ENCODE data around the gene EFTUD2. TPM values are rescaled to one million over a fixed set of nuclear protein-coding genes. Genes with fewer than 3 reads are reported as not detected.

EFTUD2 gene
- total and polyA plus RNA-seq, 2 of the 13 experiments (the other 11 are each of a cell fraction or from before 2014, with no cell fraction given), result 111 to 137 TPM

DNA sequence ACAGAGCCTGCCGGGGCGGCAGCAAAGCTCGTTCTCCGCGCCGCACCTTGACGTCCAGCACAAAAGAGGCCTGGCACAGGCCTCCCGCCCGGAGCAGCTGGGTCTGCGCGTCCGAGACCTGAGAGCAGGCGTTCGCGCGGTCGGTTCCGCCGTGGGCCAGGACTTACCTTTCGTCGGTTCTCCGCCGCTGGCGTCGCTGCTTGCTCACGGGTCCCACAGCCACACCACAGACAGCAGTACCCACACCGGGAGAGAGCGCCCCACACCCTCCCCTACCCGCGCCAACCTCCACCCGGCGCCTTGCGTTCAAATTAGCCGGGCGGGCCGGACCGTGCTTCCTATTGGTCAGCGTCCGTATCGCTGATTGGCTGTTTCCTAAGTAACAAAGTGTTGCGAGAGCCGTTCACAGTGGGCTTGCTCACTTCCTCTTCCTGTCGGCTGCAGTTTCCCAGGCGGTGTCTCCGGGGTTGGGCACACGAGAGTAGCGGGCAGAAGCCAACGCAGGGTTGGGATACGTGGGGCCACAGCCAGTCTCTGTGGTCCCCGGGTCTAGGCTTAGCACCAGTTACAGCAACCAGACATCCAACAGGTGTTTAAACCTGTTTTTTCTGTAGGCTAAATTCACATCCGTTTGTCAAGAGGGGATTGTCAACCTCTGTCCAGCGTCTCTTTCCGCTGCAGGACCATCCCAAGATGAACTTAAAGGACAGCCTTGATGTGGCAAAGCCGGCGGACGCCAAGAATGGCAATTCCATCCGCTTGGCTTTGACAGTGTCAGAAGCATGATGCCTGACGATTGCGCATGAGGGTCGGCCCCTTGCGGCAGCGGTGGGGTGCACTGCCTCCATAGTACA is 48.4 kb upstream of the EFTUD2 start, which contains the start of gene KIF18B (continued):
- no peak; the same call in 1 of the 2 replicates for TF ChIP-seq ZNF12 (CRISPR knock-in tag; IDR thresholded peaks at IDR 0.05)
- TF ChIP-seq, protein P1, sequence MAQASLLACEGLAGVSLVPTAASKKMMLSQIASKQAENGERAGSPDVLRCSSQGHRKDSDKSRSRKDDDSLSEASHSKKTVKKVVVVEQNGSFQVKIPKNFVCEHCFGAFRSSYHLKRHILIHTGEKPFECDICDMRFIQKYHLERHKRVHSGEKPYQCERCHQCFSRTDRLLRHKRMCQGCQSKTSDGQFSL (CRISPR knock-in tag; IDR thresholded peaks at IDR 0.05), result no peak
- TF ChIP-seq ZFP37 (CRISPR knock-in tag; IDR thresholded peaks at IDR 0.05; ENCODE audit: borderline replicate concordance), result peak; percentile 51; the same call in 1 of the 2 replicates
- TF ChIP-seq, protein P2, sequence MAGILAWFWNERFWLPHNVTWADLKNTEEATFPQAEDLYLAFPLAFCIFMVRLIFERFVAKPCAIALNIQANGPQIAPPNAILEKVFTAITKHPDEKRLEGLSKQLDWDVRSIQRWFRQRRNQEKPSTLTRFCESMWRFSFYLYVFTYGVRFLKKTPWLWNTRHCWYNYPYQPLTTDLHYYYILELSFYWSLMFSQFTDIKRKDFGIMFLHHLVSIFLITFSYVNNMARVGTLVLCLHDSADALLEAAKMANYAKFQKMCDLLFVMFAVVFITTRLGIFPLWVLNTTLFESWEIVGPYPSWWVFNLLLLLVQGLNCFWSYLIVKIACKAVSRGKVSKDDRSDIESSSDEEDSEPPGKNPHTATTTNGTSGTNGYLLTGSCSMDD (CRISPR knock-in tag; IDR thresholded peaks at IDR 0.05), result 0 out of 2 replicates have a peak, but pooled peaks have one; percentile 47
- TF ChIP-seq DNMT3B (CRISPR knock-in tag; conservative IDR thresholded peaks at IDR 0.05), result no peak
- TF ChIP-seq, protein P3, sequence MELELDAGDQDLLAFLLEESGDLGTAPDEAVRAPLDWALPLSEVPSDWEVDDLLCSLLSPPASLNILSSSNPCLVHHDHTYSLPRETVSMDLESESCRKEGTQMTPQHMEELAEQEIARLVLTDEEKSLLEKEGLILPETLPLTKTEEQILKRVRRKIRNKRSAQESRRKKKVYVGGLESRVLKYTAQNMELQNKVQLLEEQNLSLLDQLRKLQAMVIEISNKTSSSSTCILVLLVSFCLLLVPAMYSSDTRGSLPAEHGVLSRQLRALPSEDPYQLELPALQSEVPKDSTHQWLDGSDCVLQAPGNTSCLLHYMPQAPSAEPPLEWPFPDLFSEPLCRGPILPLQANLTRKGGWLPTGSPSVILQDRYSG (CRISPR knock-in tag; IDR thresholded peaks at IDR 0.05), result no peak
- TF ChIP-seq, protein P4, sequence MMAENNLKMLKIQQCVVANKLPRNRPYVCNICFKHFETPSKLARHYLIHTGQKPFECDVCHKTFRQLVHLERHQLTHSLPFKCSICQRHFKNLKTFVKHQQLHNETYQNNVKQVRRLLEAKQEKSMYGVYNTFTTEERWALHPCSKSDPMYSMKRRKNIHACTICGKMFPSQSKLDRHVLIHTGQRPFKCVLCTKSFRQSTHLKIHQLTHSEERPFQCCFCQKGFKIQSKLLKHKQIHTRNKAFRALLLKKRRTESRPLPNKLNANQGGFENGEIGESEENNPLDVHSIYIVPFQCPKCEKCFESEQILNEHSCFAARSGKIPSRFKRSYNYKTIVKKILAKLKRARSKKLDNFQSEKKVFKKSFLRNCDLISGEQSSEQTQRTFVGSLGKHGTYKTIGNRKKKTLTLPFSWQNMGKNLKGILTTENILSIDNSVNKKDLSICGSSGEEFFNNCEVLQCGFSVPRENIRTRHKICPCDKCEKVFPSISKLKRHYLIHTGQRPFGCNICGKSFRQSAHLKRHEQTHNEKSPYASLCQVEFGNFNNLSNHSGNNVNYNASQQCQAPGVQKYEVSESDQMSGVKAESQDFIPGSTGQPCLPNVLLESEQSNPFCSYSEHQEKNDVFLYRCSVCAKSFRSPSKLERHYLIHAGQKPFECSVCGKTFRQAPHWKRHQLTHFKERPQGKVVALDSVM (CRISPR knock-in tag; IDR thresholded peaks at IDR 0.05), result no peak
- TF ChIP-seq ZNF30 (CRISPR knock-in tag; IDR thresholded peaks at IDR 0.05), result 0 out of 2 replicates have a peak, but pooled peaks have one; percentile 6
- TF ChIP-seq, protein P5, sequence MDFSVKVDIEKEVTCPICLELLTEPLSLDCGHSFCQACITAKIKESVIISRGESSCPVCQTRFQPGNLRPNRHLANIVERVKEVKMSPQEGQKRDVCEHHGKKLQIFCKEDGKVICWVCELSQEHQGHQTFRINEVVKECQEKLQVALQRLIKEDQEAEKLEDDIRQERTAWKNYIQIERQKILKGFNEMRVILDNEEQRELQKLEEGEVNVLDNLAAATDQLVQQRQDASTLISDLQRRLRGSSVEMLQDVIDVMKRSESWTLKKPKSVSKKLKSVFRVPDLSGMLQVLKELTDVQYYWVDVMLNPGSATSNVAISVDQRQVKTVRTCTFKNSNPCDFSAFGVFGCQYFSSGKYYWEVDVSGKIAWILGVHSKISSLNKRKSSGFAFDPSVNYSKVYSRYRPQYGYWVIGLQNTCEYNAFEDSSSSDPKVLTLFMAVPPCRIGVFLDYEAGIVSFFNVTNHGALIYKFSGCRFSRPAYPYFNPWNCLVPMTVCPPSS (IDR thresholded peaks at IDR 0.05), result no peak
- TF ChIP-seq GZF1 (CRISPR knock-in tag; IDR thresholded peaks at IDR 0.05), result peak; percentile 38; the same call in 1 of the 2 replicates
- TF ChIP-seq KDM5B (CRISPR knock-in tag; IDR thresholded peaks at IDR 0.05; ENCODE audit: borderline replicate concordance), result peak; percentile 72; the same call in 1 of the 2 replicates
- no peak for TF ChIP-seq JUNB (CRISPR knock-in tag; IDR thresholded peaks at IDR 0.05; ENCODE audit: borderline replicate concordance)
- TF ChIP-seq ZKSCAN5 (CRISPR knock-in tag; IDR thresholded peaks at IDR 0.05), result 0 out of 2 replicates have a peak, but pooled peaks have one; percentile 56
- no peak for TF ChIP-seq ZNF572 (CRISPR knock-in tag; IDR thresholded peaks at IDR 0.05)
- TF ChIP-seq, protein P6, sequence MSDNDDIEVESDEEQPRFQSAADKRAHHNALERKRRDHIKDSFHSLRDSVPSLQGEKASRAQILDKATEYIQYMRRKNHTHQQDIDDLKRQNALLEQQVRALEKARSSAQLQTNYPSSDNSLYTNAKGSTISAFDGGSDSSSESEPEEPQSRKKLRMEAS (IDR thresholded peaks at IDR 0.05), result peak; percentile 92
- TF ChIP-seq, protein P7, sequence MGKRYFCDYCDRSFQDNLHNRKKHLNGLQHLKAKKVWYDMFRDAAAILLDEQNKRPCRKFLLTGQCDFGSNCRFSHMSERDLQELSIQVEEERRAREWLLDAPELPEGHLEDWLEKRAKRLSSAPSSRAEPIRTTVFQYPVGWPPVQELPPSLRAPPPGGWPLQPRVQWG (CRISPR knock-in tag; IDR thresholded peaks at IDR 0.05; ENCODE audit: borderline replicate concordance, low read depth), result no peak
- TF ChIP-seq ZNF343 (CRISPR knock-in tag; IDR thresholded peaks at IDR 0.05), result no peak; the same call in 1 of the 2 replicates
- TF ChIP-seq ZZZ3 (CRISPR knock-in tag; IDR thresholded peaks at IDR 0.05; ENCODE audit: borderline replicate concordance), result peak; percentile 62; the same call in 1 of the 2 replicates
- no peak for TF ChIP-seq ZNF781 (CRISPR knock-in tag; IDR thresholded peaks at IDR 0.05; ENCODE audit: borderline replicate concordance, not compliant biosample characterization)
- peak; percentile 84 for TF ChIP-seq ZMYM2 (CRISPR knock-in tag; IDR thresholded peaks at IDR 0.05)
